ENCODE data around the gene MRGPRD.

MRGPRD gene

GRCh38 chr11:68930991-68931855 is 49.6 kb downstream of the MRGPRD start:
- no peak for DNase-seq (ENCODE audit: low read depth)

Data from stimulated activated CD8-positive, alpha-beta memory T cell treated with anti-CD3 and anti-CD28 coated beads, Interleukin-15, amount 100 ng/mL, for 1 hour (primary cell).